ENCODE results near the gene ABTB2. TPM values are rescaled to one million over a fixed set of nuclear protein-coding genes. Genes with fewer than 3 reads are reported as not detected.

Gene ABTB2
- total and polyA plus RNA-seq, 12 donors, result 2.5 to 19.1 (median 14.2) TPM

DNA sequence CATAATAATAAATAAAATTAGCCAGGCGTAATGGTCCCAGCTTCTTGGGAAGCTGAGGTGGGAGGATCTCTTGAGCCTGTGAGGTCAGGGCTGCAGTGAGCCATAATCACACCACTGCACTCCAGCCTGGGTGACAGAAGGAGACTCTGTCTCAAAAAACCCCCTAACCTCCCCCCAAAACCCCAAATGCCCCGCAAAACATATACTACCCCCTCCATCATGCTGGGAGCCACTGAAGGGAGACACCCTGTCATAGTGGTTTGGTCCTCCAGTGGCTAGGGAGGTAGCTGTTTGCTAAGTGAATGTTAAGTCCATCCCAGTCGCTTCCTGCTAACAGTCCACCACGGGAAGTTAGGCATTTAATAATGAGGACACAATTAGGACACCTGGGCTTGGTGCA lies 125.0 kb downstream of the ABTB2 start:
- no peaks in the 10 kb centered on the region for H3K36me3 ChIP-seq
- 81 to 88% methylated on average over 4 of the region's 4 CpGs for WGBS, 2 donors
- peaks cover 0 to 15% (median 4%) of the 10 kb centered on the region in 9 donors for H3K4me1 ChIP-seq
- intact Hi-C loops (cut with DNase I), result no loop called here
- H3K27me3 ChIP-seq, result no peaks in the 10 kb centered on the region
- no peaks in the 10 kb centered on the region for H3K9me3 ChIP-seq
- TF ChIP-seq, protein P1, sequence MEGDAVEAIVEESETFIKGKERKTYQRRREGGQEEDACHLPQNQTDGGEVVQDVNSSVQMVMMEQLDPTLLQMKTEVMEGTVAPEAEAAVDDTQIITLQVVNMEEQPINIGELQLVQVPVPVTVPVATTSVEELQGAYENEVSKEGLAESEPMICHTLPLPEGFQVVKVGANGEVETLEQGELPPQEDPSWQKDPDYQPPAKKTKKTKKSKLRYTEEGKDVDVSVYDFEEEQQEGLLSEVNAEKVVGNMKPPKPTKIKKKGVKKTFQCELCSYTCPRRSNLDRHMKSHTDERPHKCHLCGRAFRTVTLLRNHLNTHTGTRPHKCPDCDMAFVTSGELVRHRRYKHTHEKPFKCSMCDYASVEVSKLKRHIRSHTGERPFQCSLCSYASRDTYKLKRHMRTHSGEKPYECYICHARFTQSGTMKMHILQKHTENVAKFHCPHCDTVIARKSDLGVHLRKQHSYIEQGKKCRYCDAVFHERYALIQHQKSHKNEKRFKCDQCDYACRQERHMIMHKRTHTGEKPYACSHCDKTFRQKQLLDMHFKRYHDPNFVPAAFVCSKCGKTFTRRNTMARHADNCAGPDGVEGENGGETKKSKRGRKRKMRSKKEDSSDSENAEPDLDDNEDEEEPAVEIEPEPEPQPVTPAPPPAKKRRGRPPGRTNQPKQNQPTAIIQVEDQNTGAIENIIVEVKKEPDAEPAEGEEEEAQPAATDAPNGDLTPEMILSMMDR (IDR thresholded peaks at IDR 0.05), result no peak
- DNase-seq (no peak), ATAC-seq (no peak)
- H3K27ac ChIP-seq, result no peak overlapping the region
- H3K4me3 ChIP-seq, result no peak overlapping the region

DNA sequence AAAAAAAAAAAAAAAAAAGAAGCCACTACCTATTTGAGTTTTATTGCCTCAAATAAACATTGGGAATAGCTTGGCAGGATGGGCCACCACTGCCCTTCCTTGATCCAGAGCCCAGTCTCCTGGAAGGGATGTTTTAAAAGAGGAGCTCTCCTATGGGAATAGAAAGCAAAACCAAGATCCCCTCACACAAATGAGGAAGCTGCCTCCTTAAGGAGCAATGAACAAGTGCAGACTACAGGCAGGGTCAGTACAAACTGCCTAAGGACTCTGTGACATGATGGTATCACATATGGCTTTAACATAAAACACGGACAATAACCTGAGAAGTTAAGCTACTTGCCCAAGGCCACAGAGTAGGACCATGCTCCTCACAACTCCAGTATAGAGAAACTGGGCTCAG lies 131.6 kb downstream of the ABTB2 start:
- TF ChIP-seq, protein P1 (IDR thresholded peaks at IDR 0.05), result no peak
- 80 to 81% methylated on average over 1 of the region's 1 CpG for WGBS, 2 donors
- Histone ChIP-seq H3K9me3 (no peaks in the 10 kb centered on the region), H3K27me3 (no peaks in the 10 kb centered on the region), H3K36me3 (no peaks in the 10 kb centered on the region), H3K27ac (no peak overlapping the region), H3K4me3 (no peak overlapping the region), H3K4me1 (peaks cover 0 to 16% (median 8%) of the 10 kb centered on the region in 9 donors)
- ATAC-seq (no peak), DNase-seq (no peak)
- intact Hi-C loops (cut with DNase I), result no loop called here

DNA sequence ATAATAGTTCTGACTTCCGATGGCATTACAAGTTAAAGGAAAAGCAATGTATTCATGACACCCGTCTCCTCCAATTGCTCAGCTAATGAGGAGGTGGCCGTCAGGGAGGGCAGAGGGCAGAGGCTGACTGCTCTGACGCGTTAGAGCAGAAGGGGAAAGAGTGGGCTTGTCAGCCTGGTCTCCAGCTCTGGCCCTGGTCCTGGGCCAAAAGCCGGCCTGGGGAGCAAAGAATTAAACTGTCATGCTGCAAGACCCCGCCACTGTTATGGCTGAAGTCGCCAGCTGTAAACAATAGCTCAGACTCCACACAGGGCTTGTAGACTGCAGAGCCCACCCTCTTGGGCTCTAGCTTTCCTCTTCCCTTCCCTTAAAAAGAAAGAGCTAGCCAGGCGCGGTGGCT lies 132.7 kb downstream of the ABTB2 start:
- Histone ChIP-seq H3K9me3 (no peaks in the 10 kb centered on the region), H3K36me3 (no peaks in the 10 kb centered on the region), H3K27ac (no peak overlapping the region), H3K27me3 (no peaks in the 10 kb centered on the region), H3K4me1 (peaks cover 0 to 19% (median 9%) of the 10 kb centered on the region in 9 donors), H3K4me3 (no peak overlapping the region)
- 69 to 78% methylated on average over 10 of the region's 10 CpGs for WGBS, 2 donors
- intact Hi-C loops (cut with DNase I), result no loop called here
- ATAC-seq, result no peak
- no peak for DNase-seq
- TF ChIP-seq, protein P1 (IDR thresholded peaks at IDR 0.05), result no peak

DNA sequence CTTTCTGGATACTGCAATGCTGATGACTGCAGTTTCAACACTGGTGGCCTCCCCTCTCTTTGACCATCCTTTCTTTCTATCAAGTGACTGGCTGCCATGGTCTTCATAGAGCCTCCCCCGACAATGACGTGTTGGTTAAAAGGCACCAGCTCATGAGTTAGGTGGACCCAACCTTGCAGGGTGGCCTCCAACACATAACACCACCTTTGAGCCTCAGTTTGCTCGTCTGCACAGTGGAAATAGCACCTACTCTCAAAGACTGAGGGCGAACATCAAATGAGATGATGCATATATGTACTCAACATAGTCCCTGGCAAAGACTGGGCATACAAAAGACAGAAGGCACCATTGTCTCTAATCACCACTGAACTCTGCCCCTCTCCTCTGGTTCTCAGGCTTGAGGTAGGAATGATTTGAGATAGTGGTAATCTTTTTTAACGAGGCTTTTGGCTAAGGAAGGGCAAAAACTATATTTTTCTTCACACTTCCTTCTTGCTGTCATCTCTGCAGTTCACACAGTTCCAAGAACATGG lies 133.3 kb downstream of the ABTB2 start:
- Histone ChIP-seq H3K4me3 (no peak overlapping the region), H3K9me3 (no peaks in the 10 kb centered on the region), H3K27ac (no peak overlapping the region), H3K36me3 (no peaks in the 10 kb centered on the region), H3K27me3 (no peaks in the 10 kb centered on the region), H3K4me1 (peaks cover 0 to 25% (median 11%) of the 10 kb centered on the region in 9 donors)
- DNase-seq (no peak), ATAC-seq (no peak)
- intact Hi-C loops (cut with DNase I), result no loop called here
- TF ChIP-seq, protein P1 (IDR thresholded peaks at IDR 0.05), result no peak
- 82 to 86% methylated on average over 5 of the region's 5 CpGs for WGBS, 2 donors
